IPS-15b (cell line): Measurements from ENCODE around the gene SDS.

Source experiments
- H3K27me3 ChIP-seq: one replicate; pipeline ENCODE4 v1.6.1; 2013; ENCODE audit warnings: low read length; ENCODE audit not compliant: control insufficient read depth, insufficient read depth
- H3K36me3 ChIP-seq: one replicate; pipeline ENCODE4 v1.6.1; 2013; ENCODE audit warnings: low read length; ENCODE audit not compliant: control insufficient read depth, insufficient read depth
- H3K4me1 ChIP-seq: one replicate; pipeline ENCODE4 v1.6.1; 2013; ENCODE audit warnings: mild to moderate bottlenecking, low read length; ENCODE audit not compliant: control insufficient read depth, insufficient read depth
- H3K4me3 ChIP-seq: one replicate; pipeline ENCODE4 v1.5.1; 2013; ENCODE audit warnings: low read depth, low read length
- H3K9ac ChIP-seq: one replicate; pipeline ENCODE4 v1.6.1; 2013; ENCODE audit warnings: low read depth, mild to moderate bottlenecking, low read length
- H3K9me3 ChIP-seq: one replicate; pipeline ENCODE4 v1.6.1; 2013; ENCODE audit warnings: mild to moderate bottlenecking, low read length; ENCODE audit not compliant: control insufficient read depth, insufficient read depth

The SDS gene

GRCh38 chr12:113407931-113408600 lies 4.4 kb upstream of the SDS start:
- peaks cover 4% of the 10 kb centered on the region for H3K4me1 ChIP-seq
- no peaks in the 10 kb centered on the region for H3K36me3 ChIP-seq
- no peaks in the 10 kb centered on the region for H3K27me3 ChIP-seq
- H3K9me3 ChIP-seq: no peaks in the 10 kb centered on the region
- H3K9ac ChIP-seq: no peak overlapping the region
- H3K4me3 ChIP-seq: no peak overlapping the region

DNA sequence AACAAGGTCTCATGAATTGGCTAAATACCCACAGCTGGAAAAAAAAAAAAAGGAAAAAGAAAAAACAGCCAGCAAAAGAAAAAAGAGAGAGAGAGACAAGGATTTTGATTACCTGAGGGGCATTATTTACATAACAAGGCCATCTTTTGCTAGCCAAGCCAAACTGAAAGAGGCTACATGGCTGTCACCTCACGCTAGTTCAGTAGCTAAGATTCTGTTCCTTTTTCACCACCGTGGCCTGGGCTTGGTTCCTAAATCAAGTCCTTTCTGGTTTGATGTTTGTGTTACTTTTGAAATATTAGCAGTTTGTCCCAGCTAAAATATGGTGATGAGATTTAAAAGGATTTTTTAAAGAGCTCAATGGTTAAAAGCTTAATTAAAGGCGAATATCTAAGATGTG lies 2.0 kb upstream of the SDS start:
- Histone ChIP-seq H3K4me1 (peaks cover 4% of the 10 kb centered on the region), H3K27me3 (no peaks in the 10 kb centered on the region), H3K9me3 (no peaks in the 10 kb centered on the region), H3K4me3 (no peak overlapping the region), H3K9ac (no peak overlapping the region), H3K36me3 (no peaks in the 10 kb centered on the region)

DNA sequence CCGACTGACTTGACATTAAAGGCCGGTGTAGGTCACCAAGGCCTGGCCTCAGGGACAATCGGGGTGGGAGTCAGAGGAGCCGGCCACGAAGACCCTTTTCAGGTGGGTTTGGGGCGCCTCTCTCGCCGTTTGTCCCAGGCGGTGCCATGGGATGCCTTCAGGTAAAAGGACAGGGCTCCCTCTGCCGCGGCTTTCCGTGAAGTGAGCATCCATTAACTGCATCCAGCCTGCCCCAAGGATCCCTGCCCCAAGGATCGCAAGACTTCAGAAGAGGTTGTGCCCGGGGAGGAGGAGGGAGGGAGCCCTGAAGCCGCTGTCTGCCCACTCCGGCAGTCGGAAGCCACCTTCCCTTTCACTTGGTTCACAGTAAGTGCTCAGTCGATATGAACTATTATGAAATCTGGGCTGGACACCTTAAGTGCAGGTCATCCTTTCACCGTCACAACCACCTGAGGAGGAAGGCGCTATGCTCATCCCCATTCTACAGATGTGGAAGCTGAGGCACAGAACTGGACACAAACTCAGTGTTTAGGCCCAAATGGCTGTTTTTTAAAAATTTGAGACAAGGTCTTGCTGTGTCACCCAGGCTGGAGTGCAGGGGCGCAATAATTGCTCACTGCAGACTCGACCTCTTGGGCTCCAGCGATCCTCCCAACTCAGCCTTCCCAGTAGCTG lies 964 bp downstream of the SDS start:
- Histone ChIP-seq H3K9me3 (no peaks in the 10 kb centered on the region), H3K4me3 (no peak overlapping the region), H3K9ac (no peak overlapping the region), H3K27me3 (no peaks in the 10 kb centered on the region), H3K36me3 (no peaks in the 10 kb centered on the region), H3K4me1 (peaks cover 4% of the 10 kb centered on the region)

DNA sequence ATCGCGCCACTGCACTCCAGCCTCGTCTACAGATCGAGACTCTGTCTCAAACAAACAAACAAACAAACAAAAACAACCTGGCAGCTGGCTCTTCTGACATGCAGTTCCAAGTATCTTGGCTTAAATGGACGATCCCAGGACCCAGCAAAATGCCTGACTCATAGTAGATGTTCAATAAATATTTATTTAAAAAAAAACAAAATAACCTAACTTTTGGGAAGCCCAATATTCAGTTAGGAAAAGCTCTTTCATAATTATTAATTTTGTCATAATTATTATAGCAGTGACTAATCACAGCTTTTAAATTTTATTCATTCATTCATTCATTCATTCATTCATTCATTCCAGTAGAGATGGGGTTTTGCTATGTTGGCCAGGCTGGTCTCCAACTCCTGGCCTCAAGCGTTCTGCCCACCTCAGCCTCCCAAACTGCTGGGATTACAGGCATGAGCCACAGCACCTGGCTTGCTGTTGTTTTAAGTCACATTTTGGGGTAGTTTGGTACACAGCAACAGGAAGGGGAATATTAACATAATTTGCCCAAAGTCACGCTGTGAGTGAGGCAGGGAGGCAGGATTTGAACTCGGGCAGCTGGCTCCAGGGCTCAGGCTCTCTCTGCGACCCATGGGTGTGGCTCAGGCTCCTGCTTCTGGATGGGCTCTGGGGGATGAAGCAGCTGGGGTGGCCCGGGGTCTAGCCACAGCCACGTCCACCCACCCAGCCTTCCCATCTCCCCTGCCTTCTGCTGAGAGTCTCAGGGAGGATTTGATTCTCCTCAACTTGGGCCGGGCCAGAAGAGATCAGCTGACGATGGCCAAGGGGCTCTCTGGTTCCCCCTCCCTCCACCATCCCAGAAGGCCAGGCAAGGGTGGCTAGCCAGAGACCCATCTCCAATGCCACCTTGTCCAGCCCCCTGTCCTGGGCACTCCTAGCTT lies 2.4 kb downstream of the SDS start:
- Histone ChIP-seq H3K4me3 (no peak overlapping the region), H3K9me3 (no peaks in the 10 kb centered on the region), H3K4me1 (peaks cover 4% of the 10 kb centered on the region), H3K9ac (no peak overlapping the region), H3K36me3 (no peaks in the 10 kb centered on the region), H3K27me3 (no peaks in the 10 kb centered on the region)

GRCh38 chr12:113400362-113400761 lies 3.3 kb downstream of the SDS start:
- Histone ChIP-seq H3K27me3 (no peaks in the 10 kb centered on the region), H3K4me3 (no peak overlapping the region), H3K9ac (no peak overlapping the region), H3K4me1 (peaks cover 3% of the 10 kb centered on the region), H3K36me3 (no peaks in the 10 kb centered on the region), H3K9me3 (no peaks in the 10 kb centered on the region)

DNA sequence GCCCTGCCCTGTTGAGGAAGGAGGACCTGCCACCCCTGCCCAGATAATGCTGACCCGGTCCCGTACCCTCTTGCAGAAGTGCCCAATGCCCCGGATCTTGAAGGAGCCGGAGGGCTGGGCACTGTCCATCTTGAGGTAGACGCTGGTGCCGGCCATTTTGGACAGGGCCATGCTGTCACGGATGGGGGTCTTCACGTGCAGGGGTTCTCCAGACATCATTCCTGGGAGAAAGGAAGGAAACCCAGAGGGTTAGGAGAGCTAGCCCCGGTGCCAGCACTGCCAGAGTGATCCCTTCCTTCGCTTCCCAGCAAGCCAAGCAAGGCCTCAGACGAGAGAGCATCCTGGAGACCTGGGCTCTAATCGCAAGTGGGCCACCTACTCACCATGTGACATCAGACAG lies 4.2 kb downstream of the SDS start:
- no peaks in the 10 kb centered on the region for H3K27me3 ChIP-seq
- no peaks in the 10 kb centered on the region for H3K4me1 ChIP-seq
- no peaks in the 10 kb centered on the region for H3K9me3 ChIP-seq
- no peak overlapping the region for H3K4me3 ChIP-seq
- H3K36me3 ChIP-seq: no peaks in the 10 kb centered on the region
- H3K9ac ChIP-seq: no peak overlapping the region

DNA sequence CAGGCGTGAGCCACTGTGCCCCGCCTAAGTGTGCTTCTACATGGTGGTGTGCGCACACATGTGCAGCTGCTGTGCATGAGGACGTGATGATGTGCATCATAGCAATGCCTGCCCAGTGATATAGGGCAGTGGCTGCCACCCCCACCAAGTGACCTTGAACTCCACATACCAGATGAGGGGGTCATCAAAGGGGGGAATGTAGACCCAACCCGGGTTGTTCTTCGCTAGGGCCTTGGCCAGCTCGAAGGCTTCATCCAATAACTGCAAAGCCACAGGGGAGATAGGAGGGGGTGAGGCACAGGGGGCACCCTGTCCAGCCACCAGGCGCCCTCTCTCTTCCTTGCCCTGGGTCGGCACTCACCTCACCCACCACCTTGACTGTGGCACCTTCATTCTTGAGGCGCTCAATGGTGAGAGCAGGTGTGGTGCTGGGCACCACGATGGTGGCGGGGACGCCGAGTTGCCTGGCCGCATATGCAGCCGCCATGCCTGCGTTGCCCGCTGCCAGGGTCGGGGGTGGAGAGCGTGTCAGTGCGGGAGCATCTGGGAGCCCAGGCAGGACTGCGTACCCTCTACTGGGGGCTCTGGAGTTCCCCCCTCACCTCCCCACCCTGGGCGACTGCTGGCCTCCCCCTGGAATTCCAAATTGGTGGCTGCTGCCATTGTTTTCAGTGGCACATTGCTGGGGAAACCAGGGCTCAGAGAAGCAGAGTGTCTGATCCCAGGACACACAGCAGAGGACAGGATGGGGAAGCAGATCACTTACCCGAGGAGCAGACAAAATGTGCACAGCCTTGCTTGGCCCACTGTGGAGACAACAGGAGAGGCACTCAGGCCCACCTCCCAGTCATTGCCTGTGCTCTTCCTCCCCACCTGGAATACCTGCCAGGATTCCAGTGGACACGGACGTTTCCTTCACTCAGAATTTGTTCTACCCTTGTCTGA lies 5.1 kb downstream of the SDS start:
- Histone ChIP-seq H3K9ac (no peak overlapping the region), H3K9me3 (no peaks in the 10 kb centered on the region), H3K4me3 (no peak overlapping the region), H3K27me3 (no peaks in the 10 kb centered on the region), H3K4me1 (no peaks in the 10 kb centered on the region), H3K36me3 (no peaks in the 10 kb centered on the region)

- Histone ChIP-seq H3K9me3 (no peaks in the 10 kb centered on the region), H3K27me3 (no peaks in the 10 kb centered on the region), H3K4me3 (no peak overlapping the region), H3K9ac (no peak overlapping the region), H3K4me1 (no peaks in the 10 kb centered on the region), H3K36me3 (no peaks in the 10 kb centered on the region)
Measured at GRCh38 chr12:113397497-113398197, 6.0 kb downstream of the SDS start.

DNA sequence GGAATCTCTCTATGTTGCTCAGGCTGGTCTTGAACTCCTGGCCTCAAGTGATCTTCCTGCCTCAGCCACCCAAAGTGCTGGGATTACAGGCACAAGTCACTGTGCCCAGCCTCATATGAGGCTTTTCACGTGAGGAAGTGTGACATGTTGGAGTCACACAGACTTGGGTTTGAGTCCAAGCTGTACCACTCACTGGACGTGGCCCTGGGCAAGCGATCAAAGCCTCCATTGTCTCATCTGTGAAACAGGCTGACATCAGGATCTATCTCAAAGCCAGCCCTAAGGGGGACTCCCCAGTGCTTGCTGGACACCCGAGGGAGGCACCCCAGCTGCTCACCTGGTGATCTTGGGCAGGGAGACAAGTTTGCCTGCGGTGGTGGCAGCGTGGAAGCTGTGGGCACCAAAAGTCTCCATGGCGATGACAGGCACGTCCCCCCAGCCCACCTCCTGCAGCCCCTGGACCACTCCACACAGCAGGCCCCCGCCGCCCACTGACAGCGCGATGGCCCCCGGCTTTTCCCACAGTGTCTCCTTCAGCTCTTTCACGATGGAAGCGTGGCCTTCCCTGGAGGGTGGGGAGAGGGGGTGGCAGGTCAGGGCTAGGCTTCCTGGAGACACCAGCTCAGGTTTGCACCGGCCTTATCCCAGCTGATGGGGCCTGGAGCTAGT lies 6.7 kb downstream of the SDS start:
- H3K4me3 ChIP-seq: no peak overlapping the region
- H3K36me3 ChIP-seq: no peaks in the 10 kb centered on the region
- no peaks in the 10 kb centered on the region for H3K4me1 ChIP-seq
- no peaks in the 10 kb centered on the region for H3K27me3 ChIP-seq
- H3K9me3 ChIP-seq: no peaks in the 10 kb centered on the region
- no peak overlapping the region for H3K9ac ChIP-seq

DNA sequence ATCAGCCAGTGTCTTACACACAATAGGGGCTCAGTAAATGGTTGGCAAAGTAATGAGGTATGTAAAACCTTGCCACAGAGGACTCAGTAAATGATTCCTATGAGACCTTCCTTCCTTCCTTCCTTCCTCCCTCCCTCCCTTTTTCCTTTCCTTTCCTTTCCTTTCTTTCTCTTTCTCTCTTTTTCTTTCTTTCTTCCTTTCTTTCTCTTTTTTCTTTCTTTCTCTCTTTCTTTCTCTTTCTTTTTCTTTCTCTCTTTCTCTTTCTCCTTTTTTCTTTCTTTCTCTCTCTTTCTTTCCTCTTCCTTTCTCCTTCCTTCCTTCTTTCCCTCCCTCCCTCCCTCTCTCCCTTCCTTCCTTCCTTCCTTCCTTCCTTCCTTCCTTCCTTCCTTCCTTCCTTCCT lies 7.5 kb downstream of the SDS start:
- no peaks in the 10 kb centered on the region for H3K9me3 ChIP-seq
- H3K27me3 ChIP-seq: no peaks in the 10 kb centered on the region
- no peak overlapping the region for H3K4me3 ChIP-seq
- H3K9ac ChIP-seq: no peak overlapping the region
- H3K4me1 ChIP-seq: no peaks in the 10 kb centered on the region
- H3K36me3 ChIP-seq: no peaks in the 10 kb centered on the region
